HepG2 (cell line): ENCODE data around the gene GADL1. TPM values are rescaled to one million over a fixed set of nuclear protein-coding genes. Genes with fewer than 3 reads are reported as not detected.

Source experiments
- ATAC-seq: fragments of 200-7000 bp; cut with Tn5 transposase; 3 replicates; pipeline ENCODE4 v1.9.1; 2020; ENCODE audit warnings: mild to moderate bottlenecking, moderate library complexity
- BruUV-seq: library from RNA; stranded (reverse); fragments of 400-500 nt; replicated peaks from 2 replicates; lab custom pipeline; 2021; lab: Mats Ljungman, UMichigan
- CTCF ChIA-PET: fragments of 300-600 bp; formaldehyde crosslinking; extraction: SDS; loops from one replicate; lab custom pipeline; 2021; ENCODE audit warnings: low total read pairs, inconsistent platforms, low intra/inter-chr PET ratio; lab: Yijun Ruan, JAX
- POLR2A ChIA-PET: fragments of 350-600 bp; sonication (Branson Sonifier 250); formaldehyde crosslinking; loops from one replicate; lab custom pipeline; 2020; ENCODE audit warnings: antibody characterized with exemption, inconsistent platforms; lab: Yijun Ruan, JAX
- DNase-seq: peaks from one replicate; pipeline ENCODE4 v3.0.0-alpha.2; 2015; ENCODE audit warnings: low spot score
- FAIRE-seq: peaks from 3 replicates; lab custom pipeline; 2011; peaks lifted over from hg19 to GRCh38; lab: Jason Lieb, UNC
- H2AFZ ChIP-seq: one replicate; pipeline ENCODE4 v1.6.1; 2011; ENCODE audit warnings: low read length, inconsistent platforms
- H3K27ac ChIP-seq: fragments of 300-600 bp; 3 replicates; pipeline ENCODE4 v1.8.0; 2011; ENCODE audit warnings: mixed run types, mild to moderate bottlenecking, mixed read lengths, low read length, inconsistent platforms; ENCODE audit not compliant: insufficient read depth; ENCODE audit errors: extremely low read length
- H3K27me3 ChIP-seq, 2 experiments: fragments of 200-600 bp in 1 of 2; 2 replicates in 1 of 2; 3 replicates in 1 of 2; pipeline versions ENCODE4 v1.6.0 to v1.8.0; 2011; ENCODE audit warnings: low read length in 2 of 2, mild to moderate bottlenecking in 2 of 2, moderate library complexity in 2 of 2, inconsistent platforms in 1 of 2; ENCODE audit not compliant: insufficient read depth in 2 of 2, control insufficient read depth in 1 of 2
- H3K36me3 ChIP-seq, 2 experiments: fragments of 200-600 bp in 1 of 2; replicated peaks in 1 of 2; 2 replicates in 1 of 2; 3 replicates in 1 of 2; pipeline versions ENCODE4 v1.5.1 to v1.8.0; 2011; ENCODE audit warnings: low read length in 2 of 2, inconsistent platforms in 1 of 2; ENCODE audit not compliant: insufficient read depth in 2 of 2, control insufficient read depth in 1 of 2
- H3K4me1 ChIP-seq: 2 replicates; pipeline ENCODE4 v1.5.1; 2012; ENCODE audit warnings: low read length, inconsistent platforms; ENCODE audit not compliant: insufficient read depth
- H3K4me2 ChIP-seq: 2 replicates; pipeline ENCODE4 v1.6.0; 2011; ENCODE audit warnings: low read depth, low read length, inconsistent platforms
- H3K4me3 ChIP-seq, 3 experiments: fragments of 200-600 bp in 1 of 3; sonication (generic), shearing (Covaris generic) in 1 of 3; replicated peaks in 1 of 3; 2 replicates each; pipeline ENCODE4 v1.5.1; 2011 to 2016; ENCODE audit warnings: low read length in 3 of 3, inconsistent platforms in 2 of 3, low read depth in 2 of 3, mild to moderate bottlenecking in 2 of 3, control low read depth in 1 of 3, mixed read lengths in 1 of 3; ENCODE audit not compliant: insufficient read depth in 1 of 3
- H3K79me2 ChIP-seq: one replicate; pipeline ENCODE4 v1.6.1; 2011; ENCODE audit warnings: low read length, inconsistent platforms; ENCODE audit not compliant: insufficient read depth
- H3K9ac ChIP-seq: 2 replicates; pipeline ENCODE4 v1.6.0; 2011; ENCODE audit warnings: mild to moderate bottlenecking, low read depth, low read length, inconsistent platforms; ENCODE audit not compliant: insufficient read depth
- H3K9me3 ChIP-seq: 2 replicates; pipeline ENCODE4 v1.5.1; 2012; ENCODE audit warnings: mild to moderate bottlenecking, low read length
- H4K20me1 ChIP-seq: 2 replicates; pipeline ENCODE4 v1.6.0; 2011; ENCODE audit warnings: inconsistent platforms, mild to moderate bottlenecking, low read length, moderate library complexity; ENCODE audit not compliant: insufficient read depth
- ARNT ChIP-seq: fragments of 450-650 bp; IDR thresholded peaks from 2 replicates; pipeline ENCODE4 v1.6.1; 2017
- CCAR2 ChIP-seq: fragments of 200-400 bp; formaldehyde crosslinking; optimal IDR thresholded peaks from 2 replicates; pipeline ENCODE3; 2018; ENCODE audit warnings: low read depth, mild to moderate bottlenecking, low read length, moderate library complexity
- GATAD1 ChIP-seq: IDR thresholded peaks from 2 replicates; pipeline ENCODE4 v1.6.1; 2016; ENCODE audit warnings: missing genetic modification reagents, missing compliant biosample characterization
- HMG20B ChIP-seq: conservative IDR thresholded peaks from 2 replicates; pipeline ENCODE4 v1.6.1; 2016; ENCODE audit warnings: missing genetic modification reagents, missing compliant biosample characterization
- KLF12 ChIP-seq: sonication (generic); formaldehyde crosslinking; IDR thresholded peaks from 2 replicates; pipeline ENCODE4 v1.4.0; 2020; ENCODE audit warnings: missing genetic modification reagents, borderline replicate concordance
- MATR3 ChIP-seq: sonication (generic); formaldehyde crosslinking; IDR thresholded peaks from 2 replicates; pipeline ENCODE4 v1.4.0; 2020; ENCODE audit warnings: missing genetic modification reagents
- NFAT5 ChIP-seq: sonication (generic); formaldehyde crosslinking; IDR thresholded peaks from 2 replicates; pipeline ENCODE4 v1.4.0; 2020; ENCODE audit warnings: missing genetic modification reagents
- ONECUT2 ChIP-seq: sonication (generic); formaldehyde crosslinking; IDR thresholded peaks from 2 replicates; pipeline ENCODE4 v1.4.0; 2020; ENCODE audit warnings: missing genetic modification reagents
- POLR2AphosphoS2 ChIP-seq: IDR thresholded peaks from 2 replicates; pipeline ENCODE4 v1.6.1; 2011; ENCODE audit warnings: low read depth, low read length, improper control_type of control experiment
- POLR2AphosphoS5 ChIP-seq: IDR thresholded peaks from 2 replicates; pipeline ENCODE4 v1.6.1; 2012; ENCODE audit warnings: low read depth, low read length
- RBM22 ChIP-seq: fragments of 200-400 bp; formaldehyde crosslinking; optimal IDR thresholded peaks from 2 replicates; pipeline ENCODE3; 2017; ENCODE audit warnings: mild to moderate bottlenecking, low read length, moderate library complexity
- SMARCC2 ChIP-seq: fragments of 450-650 bp; IDR thresholded peaks from 2 replicates; pipeline ENCODE4 v1.6.1; 2017; ENCODE audit warnings: antibody characterized with exemption, mild to moderate bottlenecking
- SSRP1 ChIP-seq: IDR thresholded peaks from 2 replicates; pipeline ENCODE4 v1.6.1; 2016; ENCODE audit warnings: control low read depth
- STAG1 ChIP-seq: sonication (generic); formaldehyde crosslinking; IDR thresholded peaks from 2 replicates; pipeline ENCODE4 v1.4.0; 2020; ENCODE audit warnings: missing genetic modification reagents
- TCF7L2 ChIP-seq: IDR thresholded peaks from 2 replicates; pipeline ENCODE4 v1.6.1; 2011; ENCODE audit warnings: mild to moderate bottlenecking, low read depth, low read length, moderate library complexity
- TGIF2 ChIP-seq: IDR thresholded peaks from 2 replicates; pipeline ENCODE4 v1.6.1; 2016; ENCODE audit warnings: control low read depth, missing compliant biosample characterization
- THAP7 ChIP-seq: sonication (generic); formaldehyde crosslinking; IDR thresholded peaks from 2 replicates; pipeline ENCODE4 v1.8.1; 2023; ENCODE audit warnings: mild to moderate bottlenecking, missing genetic modification reagents
- ZNF629 ChIP-seq: sonication (generic); formaldehyde crosslinking; conservative IDR thresholded peaks from 2 replicates; pipeline ENCODE4 v1.5.0; 2020; ENCODE audit warnings: missing genetic modification reagents
- ZNF790 ChIP-seq: sonication (generic); formaldehyde crosslinking; IDR thresholded peaks from 2 replicates; pipeline ENCODE4 v1.8.0; 2022; ENCODE audit warnings: missing genetic modification reagents, mild to moderate bottlenecking, borderline replicate concordance
- in situ Hi-C: cut with HindIII; loops from 2 replicates; pipeline ENCODE4 v1.10.0; 2017; ENCODE audit warnings: low pct_unique_long_range_greater_than_20kb; ENCODE audit not compliant: extremely low pct_ligation_motif_present
- intact Hi-C: fragments of 100-400 bp; cut with micrococcal nuclease; formaldehyde crosslinking; loops from one replicate; pipeline ENCODE4 v1.10.0; 2022; ENCODE audit not compliant: unreplicated experiment
- polyA plus RNA-seq, 8 experiments: library from polyadenylated mRNA; depleted of rRNA in 3 of 8; stranded (reverse) in 7 of 8; unstranded in 1 of 8; fragments of >200 nt; fragmentation: Illumina TruSeq in 4 of 8; extraction: Trizol in 4 of 8; gene quantifications; 2 replicates each; pipeline versions ENCODE4 v1.2.1 to v1.2.3, GENCODE V29; 2011 to 2016; ENCODE audit warnings: low read depth in 4 of 8, missing spikeins in 1 of 8, mixed read lengths in 1 of 8; ENCODE audit not compliant: insufficient read depth in 1 of 8
- total RNA-seq, 5 experiments: library from RNA; depleted of rRNA; stranded (reverse); fragments of >200 nt; fragmentation: Illumina TruSeq; extraction: Trizol; gene quantifications; 2 replicates each; pipeline ENCODE4 v1.2.3, GENCODE V29; 2016; ENCODE audit warnings: low read depth in 1 of 5

The GADL1 gene
- total and polyA plus RNA-seq, 2 of the 13 experiments (the other 11 are each of a cell fraction or from before 2014, with no cell fraction given) = not detected

- Histone ChIP-seq H3K27me3 (no peaks in the 10 kb centered on the region), H3K4me2 (no peak overlapping the region), H3K9me3 (no peaks in the 10 kb centered on the region), H4K20me1 (peaks cover 77% of the 10 kb centered on the region), H3K4me3 (no peak overlapping the region), H3K36me3 (peaks cover 42 to 90% of the 10 kb centered on the region in 2 experiments), H2AFZ (no peak overlapping the region), H3K27ac (no peak overlapping the region), H3K79me2 (peaks cover 71% of the 10 kb centered on the region), H3K4me1 (no peaks in the 10 kb centered on the region; the same call in 1 of the 2 replicates), H3K9ac (no peak overlapping the region)
- in situ Hi-C loops (no loop called here), intact Hi-C loops (no loop called here)
- POLR2A ChIA-PET = no interaction called here
- ATAC-seq = no peak
- DNase-seq = no peak
- TF ChIP-seq GATAD1 (CRISPR knock-in tag) (no peak), POLR2AphosphoS2 (peak; percentile 53; the same call in 1 of the 2 replicates), ARNT (no peak), ZNF629 (no peak), ONECUT2 (CRISPR knock-in tag) (no peak), SSRP1 (CRISPR knock-in tag) (peak; percentile 19; the same call in 1 of the 2 replicates), CCAR2 (no peak), TCF7L2 (no peak), POLR2AphosphoS5 (peak; percentile 32; the same call in 1 of the 2 replicates), RBM22 (peak; percentile 98), KLF12 (no peak), NFAT5 (CRISPR knock-in tag) (no peak), ZNF790 (CRISPR knock-in tag) (no peak), THAP7 (CRISPR knock-in tag) (no peak), SMARCC2 (no peak), STAG1 (CRISPR knock-in tag) (no peak), MATR3 (no peak), HMG20B (CRISPR knock-in tag) (no peak), TGIF2 (CRISPR knock-in tag) (no peak)
- FAIRE-seq = no peak
- BruUV-seq = no TSS peak
- CTCF ChIA-PET = no interaction called here
Observed at GRCh38 chr3:30679045-30679444, 215.4 kb downstream of the GADL1 start.
